GM18873 (cell line): ENCODE measurements around the gene PTPRCAP.
"Not testable (repeated sequence)": the region's sequence is repeated elsewhere in the genome, so short reads cannot be mapped to it uniquely, and the experiment has no call there.

Experiments
- ATAC-seq: cut with Tn5 transposase; IDR thresholded peaks from one replicate; pipeline ENCODE4 v1.9.1; 2021; ENCODE audit warnings: mild to moderate bottlenecking, moderate library complexity, moderate number of reproducible peaks; ENCODE audit not compliant: unreplicated experiment, low FRiP score

PTPRCAP gene

DNA sequence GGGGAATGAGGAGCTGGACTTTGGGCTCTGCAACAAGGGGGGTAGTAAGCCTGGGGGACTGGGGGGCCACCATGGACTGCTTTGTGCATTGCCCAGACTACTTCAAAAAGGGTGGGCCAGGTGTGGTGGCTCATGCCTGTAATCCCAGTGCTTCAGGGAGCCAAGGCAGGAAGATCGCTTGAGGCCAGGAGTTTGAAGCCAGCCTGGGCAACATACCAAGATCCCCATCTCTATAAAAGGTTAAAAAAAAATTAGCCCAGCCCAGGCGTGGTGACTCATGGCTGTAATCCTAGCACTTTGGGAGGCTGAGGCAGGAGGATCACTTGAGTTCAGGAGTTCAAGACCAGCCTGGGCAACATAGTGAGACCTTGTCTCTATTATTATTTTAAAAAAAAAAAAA lies 28.0 kb upstream of the PTPRCAP start:
- not testable (repeated sequence) for ATAC-seq

DNA sequence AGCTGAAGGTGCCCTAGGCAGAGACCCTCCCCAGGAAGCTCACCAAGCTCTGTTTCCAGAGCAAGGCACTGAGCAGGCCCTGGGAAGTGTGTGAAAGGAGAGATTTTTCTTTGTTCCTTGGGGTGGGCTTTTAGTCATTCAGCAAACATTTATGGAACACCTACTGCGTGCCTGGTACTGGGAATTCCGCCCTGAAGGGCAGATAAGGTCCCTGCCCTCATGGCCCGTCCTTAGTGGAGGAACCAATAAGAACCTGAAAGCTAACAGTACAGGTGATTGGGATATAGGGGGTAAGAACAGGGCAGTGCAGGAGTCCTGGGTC lies 27.7 kb upstream of the PTPRCAP start:
- no peak for ATAC-seq

DNA sequence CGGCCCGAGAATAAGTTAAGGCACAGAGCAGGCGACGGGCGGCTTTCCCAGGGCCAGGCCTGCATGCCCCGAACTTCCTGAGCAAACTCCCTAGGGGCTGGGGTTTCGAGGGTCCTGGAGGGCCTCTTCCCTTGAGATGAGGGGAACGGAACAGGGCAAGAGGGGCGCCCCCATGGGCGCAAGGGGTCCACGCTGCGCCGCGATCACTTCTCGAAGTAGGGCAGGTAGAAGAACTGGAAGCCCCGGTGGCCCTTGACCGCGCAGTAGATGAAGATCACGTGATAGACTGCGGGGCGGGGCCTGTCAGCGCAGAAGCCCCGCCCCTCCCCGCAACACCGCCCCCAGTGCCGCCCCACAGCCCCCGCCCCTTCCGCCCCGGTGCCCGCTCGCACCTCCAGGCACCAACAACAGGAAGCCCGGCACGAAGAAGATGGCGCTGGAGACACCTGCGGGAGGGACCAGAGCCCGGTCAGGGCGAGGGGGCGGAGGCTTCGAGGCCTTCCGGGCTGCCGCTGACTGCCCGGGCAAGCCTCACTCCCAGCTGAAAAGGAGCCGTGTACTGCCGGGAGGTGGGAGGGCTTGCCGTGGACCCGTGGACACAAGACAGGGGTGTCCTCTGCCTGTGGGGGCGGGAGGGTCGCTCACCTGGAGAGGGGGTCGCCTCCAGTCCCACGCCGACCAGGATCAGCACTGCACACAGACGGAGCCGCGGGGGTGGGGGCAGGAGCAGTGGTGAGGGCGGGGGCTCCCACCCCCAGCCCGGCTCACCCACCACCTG lies 27.1 kb upstream of the PTPRCAP start:
- peak; percentile 39 for ATAC-seq

DNA sequence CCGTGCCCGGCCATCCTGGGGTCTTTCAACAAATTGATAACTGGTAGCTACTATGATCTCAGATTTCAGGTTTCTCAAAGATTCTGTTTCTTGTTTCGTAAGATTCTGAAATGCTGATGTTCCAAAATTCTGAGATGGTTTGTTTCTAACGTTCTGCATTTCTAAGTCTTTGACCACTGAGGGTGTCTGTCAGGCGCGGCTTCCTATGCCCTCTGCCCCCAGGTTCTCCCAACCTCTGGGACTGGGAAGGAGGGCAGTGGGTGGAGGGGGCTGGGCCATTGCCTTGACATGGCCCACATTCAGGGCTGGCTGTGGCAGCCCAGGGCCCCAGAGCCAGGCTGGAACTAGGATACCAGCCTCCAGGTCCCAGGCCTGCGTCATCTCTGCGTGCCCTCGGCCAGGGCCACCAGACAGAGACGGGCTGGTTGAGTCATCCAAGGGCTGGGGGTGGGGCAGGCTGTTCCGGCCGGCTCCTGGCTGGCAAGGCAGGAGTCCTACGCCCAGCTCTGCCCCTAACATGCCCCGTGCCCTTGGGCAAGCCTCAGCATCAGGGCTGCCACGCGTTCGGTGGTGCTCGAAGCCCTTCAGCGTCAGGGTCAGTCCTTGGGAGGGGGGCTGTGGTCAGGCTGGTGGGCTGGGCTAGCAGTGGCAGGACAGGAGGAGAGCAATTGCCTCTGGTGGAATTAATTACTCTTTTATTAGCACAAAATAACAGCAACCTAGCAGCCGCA lies 26.4 kb upstream of the PTPRCAP start:
- ATAC-seq = no peak

DNA sequence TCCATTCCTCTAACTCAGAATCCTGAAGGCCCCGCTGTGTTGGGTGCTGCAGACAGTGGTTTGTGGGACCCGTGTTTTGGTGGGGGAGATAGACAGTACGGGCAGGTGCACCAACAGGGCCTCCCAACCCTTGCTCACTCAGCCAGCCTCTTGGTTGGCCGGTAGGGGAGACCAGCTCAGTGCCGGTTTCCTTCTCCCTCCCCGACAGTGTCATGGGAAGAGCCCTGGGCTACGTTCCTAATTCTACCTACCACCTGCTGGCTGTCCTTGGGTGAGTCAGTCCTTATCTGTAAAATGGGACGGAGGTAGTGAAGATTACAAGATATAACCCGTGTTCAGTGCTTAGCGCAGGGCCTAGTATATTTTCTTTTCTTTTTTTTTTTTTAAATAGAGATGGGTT lies 25.7 kb upstream of the PTPRCAP start:
- ATAC-seq = no peak

DNA sequence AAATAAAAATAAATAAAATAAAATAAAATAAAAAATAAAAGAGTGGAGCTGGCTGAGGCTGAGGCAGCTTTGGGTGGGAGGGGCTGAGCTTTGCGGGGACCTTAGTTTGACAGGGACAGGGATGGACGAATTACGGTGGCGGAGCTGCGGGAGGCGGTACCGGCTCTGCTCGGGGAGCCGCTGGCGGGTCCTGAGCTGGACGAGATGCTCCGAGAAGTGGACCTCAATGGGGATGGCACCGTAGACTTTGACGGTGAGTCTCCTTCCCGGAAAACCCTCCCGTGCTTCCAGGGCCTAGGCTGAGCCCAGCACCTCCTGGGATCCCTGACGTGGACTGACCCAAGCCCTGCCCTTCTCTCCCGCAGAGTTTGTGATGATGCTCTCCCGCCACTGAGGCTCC lies 20.8 kb upstream of the PTPRCAP start:
- no peak for ATAC-seq

DNA sequence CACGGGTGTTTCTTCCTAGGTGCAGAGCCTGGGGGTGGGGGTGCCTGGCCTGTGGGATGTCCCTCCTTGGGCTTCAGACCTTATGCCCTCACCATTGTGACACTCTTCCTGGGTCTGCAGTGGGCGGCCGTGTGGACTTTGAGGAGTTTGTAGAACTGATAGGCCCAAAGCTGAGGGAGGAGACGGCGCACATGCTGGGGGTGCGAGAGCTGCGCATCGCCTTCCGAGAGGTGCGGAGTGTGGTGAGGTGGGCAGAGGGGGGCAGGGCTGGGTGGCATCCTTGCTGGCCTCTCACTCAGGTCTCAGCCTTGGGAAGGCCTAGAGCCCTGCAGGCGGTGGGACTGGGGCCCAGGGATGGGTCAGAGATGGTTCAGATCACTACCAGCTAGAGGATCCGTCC lies 20.0 kb upstream of the PTPRCAP start:
- no peak for ATAC-seq

DNA sequence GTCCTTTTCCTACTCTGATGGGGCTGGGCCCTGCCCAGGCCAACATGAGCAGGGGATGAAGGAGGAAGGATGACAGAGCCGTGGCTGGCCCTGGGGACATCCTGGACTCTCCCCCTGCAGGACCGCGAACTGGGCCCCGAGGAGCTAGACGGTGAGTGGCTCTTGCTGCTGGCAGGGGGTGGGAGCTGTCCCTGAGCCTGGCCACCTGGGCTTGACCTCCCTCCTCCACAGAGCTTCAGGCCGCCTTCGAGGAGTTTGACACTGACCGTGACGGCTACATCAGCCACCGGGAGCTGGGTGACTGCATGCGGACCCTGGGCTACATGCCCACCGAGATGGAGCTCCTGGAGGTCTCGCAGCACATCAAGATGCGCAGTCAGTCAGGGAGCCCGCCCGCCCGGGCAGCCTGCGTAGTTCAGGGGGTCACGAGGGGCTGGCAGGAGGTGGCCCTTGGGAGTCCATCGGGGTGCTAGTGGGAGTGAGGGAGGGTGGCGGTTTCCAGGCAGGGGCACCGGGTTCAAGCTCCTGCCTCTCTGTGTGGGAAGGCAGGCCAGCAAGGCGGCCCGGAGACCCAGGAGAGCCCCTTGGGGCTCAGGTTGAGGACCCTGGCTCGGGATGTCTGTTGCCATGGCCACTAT lies 18.7 kb upstream of the PTPRCAP start:
- no peak for ATAC-seq

DNA sequence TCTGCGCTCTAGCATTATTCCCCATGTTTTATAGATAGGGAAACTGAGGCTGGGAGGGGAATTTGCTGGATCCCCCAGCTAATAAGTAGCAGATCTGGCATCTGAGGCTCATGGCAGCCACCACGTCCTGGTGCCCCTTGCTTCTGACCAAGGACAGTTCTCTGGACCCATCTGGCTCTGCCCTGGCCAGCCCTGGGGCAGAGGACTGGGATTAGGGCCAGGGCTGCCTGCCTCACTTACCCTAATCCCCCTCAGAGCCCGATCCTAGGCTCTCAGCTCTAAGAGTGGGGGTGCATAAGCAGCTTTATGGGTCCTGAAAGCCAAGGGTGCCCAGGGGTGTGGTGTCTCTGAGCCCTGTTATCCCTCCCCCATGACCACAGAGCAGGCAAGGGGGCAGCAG lies 17.6 kb upstream of the PTPRCAP start, which contains the start of gene CABP4:
TSS of gene CABP4 (plus strand) at position 301 of the 400 bp plus-strand sequence. CDS start at position 371, 70 bp downstream.
- no peak for ATAC-seq

DNA sequence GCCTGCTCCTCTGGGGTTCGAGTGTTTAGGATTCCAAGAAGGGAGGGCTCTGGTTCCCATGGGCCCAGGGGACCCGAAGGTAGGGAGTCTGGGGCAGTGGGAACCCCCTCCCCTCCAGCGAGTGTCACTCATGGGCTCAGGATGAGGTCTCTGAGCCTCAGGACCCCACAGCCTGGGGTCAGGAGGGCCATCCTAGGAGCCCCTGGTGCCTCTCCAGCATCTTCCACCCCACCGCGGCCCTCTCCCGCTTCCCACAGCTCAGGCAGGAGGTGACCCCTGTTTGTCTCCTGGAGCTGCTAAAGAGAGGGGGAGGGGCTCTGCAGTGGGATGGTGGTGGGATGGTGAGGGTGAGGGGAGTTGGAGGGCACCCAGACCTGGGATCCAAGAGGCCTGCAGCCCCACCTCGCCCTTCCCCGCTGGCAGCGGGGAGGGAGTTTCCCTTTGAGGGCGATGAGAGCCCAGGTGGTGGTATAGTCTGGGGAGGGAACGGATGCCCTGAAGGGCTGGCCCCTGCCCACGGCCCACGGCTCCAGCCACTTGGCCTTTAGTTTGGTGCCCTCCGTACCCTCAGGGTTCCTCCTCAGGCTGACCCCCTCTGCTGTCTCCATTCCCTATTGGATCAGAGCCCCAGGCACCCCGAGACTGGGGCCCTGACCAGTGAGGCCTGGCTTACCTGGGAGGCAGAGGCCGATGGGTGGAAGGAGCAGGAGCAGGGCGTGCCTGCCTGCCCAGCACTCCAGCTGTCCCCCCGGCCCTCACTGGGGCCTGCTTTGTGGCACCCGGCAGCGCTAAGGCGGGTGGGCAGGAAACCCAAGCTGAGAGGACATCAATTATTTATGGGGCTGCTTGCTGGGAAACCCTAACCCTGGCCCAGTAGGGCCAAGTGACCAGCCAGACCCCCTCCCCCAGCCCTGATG lies 16.6 kb upstream of the PTPRCAP start:
- no peak for ATAC-seq

DNA sequence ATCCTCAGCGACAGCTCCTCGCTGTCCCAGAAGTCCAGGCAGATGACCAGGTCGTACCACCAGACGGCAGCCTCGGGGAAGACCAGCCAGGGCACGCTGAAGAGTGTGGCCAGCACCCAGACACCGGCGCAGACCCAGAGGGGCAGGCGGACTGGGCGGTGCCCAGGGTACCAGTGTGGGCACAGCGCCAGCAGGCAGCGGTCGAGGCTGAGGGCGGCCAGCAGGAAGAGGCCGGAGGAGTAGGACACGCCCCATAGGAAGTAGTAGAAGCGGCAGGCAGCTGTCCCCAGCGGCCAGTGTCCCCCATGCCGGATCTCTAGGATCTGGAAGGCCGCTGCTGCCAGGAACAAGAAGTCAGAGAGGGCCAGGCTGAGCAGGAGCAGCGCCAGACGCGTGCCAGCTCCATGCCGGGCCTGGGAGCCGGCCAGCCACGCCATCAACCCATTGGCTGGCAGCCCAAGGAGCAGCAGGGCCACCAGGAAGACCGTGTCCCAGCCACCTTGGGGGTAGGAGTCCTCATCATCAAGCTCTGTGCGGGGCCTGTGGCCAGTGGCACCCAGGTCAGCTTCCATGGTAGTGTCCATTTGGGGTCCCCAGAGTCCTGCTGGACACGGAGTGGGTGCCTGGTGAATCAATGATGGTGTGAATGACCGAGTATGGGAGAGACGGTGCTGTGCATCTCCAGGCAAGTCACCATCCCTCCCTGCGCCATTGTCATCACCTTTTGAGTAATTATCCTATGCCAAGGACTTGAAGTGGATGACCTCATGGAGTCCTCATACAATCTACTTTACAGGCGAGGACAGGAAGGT lies 14.9 kb upstream of the PTPRCAP start, which contains the start of gene GPR152:
TSS of gene GPR152 (minus strand) at position 589 of the 812 bp plus-strand sequence. CDS start at position 584, 5 bp downstream.
- no peak for ATAC-seq

DNA sequence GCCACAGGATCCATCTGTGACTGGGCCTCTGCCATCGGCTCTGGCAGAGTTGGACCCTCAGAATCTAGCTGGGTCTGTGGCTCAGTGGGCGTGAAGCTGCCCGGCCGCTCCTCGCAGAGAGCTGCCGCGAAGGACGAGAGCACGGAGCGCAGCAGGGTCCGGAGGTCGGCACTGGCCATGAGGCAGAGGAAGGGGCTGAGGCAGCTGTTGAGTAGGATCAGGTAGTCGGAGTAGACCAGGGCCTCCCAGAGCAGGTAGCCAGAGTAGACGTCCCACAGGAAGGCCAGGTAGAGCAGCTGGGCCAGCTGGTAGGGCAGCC lies 14.1 kb upstream of the PTPRCAP start:
- ATAC-seq = no peak

DNA sequence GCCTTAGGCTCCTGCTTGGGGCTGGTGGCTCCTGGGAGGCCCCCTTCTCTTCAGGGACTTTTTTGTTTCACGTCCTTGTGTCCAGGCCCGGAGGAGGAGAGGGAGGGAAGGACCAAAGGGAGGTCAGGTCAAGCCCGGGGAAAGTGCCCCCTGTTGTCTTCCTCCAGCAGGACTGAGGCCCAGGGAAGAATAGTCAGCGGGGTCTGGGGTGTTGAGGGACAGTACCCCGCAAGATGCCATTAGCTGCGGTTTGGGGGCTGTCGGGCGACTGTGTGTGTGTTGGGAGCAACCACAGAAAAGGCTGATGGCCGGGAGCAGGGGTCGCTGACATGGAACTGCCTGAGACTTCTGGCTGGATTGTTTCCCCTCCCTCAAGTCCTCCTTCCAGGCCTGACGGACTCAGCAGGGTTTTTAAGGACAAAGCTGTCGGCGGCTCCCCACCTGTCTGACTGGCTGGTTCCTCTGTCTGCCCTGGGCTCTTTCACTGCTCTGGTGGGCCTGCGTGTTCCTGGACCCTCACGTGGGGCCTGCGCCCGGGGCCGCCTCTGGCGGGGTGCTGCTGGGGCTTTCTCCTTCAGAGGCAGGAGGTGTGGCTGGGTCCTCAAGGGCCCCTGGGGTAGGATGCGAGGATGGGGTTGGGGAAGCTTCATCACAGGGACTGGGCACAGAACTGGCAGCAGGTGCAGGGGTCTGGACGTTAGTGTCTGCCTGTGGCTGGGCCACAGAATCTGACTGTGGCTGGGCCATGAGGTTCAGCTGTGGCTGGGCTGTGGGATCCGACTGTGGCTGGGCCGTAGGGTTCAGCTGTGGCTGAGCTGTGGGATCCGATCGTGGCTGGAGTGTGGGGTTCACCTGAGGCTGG lies 13.5 kb upstream of the PTPRCAP start:
- no peak for ATAC-seq

DNA sequence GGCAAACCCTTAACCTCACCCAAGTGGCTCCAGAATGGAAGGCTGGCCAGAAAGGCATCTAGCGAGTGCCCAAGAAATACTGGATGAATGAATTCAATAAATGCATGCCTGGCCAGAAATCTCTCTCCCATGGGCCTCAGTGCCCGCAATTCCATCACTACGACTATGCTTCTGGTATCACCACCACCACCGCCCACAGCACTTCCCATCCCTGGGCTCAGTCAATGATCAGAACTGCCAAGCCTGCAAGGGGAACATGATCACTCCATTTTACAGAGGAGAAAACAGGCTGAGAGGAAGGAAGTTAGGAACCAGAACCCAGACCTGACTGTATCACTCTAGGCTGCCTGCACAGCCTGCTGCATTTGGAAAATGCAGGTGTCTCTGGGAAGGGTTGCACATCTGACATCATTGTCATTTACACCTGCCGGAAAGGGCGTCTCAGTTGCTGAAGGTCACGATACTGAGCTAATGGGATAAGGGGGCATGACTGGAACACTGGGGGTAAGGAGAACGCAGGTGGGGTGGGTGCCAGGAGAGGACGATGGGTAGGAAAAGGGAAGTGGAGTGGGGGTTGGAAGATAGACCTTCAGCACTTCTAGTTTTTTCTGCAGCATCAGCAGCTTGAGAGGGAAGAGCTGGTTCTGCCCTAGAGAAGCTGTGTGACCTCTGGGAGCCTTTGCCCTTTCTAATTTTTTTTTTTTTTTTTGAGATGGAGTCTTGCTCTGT lies 11.8 kb upstream of the PTPRCAP start:
- ATAC-seq = no peak

DNA sequence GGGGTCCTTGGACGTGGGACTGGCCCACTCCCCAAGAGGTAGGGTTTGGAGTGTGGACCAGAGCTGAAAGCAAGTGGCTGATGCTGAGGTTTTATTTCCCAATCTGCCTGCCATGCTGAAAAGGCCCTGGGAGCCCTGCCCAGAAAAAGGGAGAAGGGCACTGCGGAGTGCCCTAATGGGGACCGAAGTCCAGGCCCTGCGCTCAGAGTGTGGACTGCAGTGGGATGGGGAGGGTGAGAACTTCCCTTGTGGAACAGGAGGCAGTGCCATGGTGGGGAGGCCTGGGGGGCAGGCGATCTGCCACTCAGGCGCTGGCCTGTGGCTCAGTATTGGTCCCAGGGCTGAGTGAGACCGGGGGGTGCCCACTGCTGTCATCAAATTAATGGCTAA lies 10.7 kb upstream of the PTPRCAP start:
- no peak for ATAC-seq

DNA sequence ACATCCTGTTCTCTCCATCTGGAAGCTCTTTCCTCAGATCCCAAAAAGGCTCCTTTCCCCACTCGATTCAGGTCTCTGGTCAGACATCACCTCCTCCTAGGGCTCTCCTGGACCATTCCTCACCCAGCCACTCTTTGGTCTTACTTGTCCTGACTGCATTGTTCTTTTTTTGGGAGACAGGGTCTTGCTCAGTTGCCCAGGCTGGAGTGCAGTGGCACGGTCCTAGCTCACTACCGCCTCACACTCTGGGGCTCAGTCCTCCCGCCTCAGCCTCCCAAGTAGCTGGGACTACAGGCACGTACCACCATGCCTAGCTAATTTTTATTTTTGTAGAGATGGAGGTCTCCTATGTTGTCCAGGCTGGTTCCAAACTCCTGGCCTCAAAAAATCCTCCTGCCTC lies 8.0 kb upstream of the PTPRCAP start:
- no peak for ATAC-seq

DNA sequence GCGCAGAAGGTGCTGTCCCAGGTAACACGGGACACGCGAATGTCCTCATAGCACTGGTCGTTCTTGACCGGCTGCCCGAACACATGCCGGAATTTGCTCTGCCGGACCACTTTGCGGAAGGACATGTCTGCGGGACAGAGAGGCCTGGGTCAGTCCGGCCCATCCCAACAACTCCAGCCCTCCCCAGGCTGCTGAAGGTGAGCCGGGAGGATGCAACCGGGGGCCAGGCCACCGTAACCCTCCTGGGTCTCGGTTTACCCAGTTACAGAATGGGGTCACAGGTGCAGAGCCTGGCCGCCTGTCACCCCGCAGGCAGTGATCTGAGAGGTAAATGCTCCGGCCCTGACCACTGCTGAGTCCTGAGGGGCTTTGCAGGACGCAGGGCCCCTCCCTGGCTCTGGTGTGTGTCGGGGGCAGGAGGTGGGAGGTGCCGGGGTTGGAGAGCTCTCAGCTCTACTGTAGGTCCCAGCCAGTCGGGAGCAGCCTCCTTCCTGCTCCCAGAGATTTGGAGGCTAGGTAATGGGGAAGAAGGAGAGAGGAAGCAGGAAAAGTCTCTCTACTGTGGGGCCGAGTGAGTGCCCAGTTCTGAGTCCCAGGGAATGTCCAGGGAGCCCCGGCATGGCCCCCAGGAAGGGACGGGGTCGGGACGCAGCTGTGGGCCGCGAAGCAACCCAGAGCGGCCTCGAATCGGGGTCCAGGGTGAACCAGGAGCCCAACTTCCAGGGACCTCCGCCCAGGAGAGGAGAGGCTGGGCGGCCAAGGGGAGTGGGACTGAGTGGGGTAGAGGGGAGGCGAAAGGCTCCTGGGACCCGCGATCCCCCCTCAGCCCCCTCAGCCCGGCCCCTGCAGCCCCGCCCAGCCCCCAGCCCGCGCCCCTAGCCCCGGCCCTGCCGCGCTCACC lies 5.3 kb upstream of the PTPRCAP start:
- ATAC-seq = no peak
